ENCODE data around the gene TCP11. TPM values are rescaled to one million over a fixed set of nuclear protein-coding genes. Genes with fewer than 3 reads are reported as not detected.

TCP11 gene
- total RNA-seq, 1 donor from 2014 or later, result not detected

Other genes with a start within 250 kb of the TCP11 start
- gene SCUBE3, start 72.6 kb upstream of the TCP11 start, total RNA-seq (ENCODE audit: insufficient read depth, low replicate concordance), result 10.6 TPM
- 9.9 TPM for gene ZNF76, start 118.4 kb upstream of the TCP11 start, total RNA-seq (ENCODE audit: insufficient read depth, low replicate concordance)
- 8.9 TPM for gene DEF6, start 156.5 kb upstream of the TCP11 start, total RNA-seq (ENCODE audit: insufficient read depth, low replicate concordance)
- gene PPARD, start 201.2 kb upstream of the TCP11 start, total RNA-seq (ENCODE audit: insufficient read depth, low replicate concordance), result 5.3 TPM

Measured in umbilical cord (tissue), 1 donor.